ENCODE measurements around the gene UBR2.
A peak's percentile ranks its signal among the peaks of the same experiment; 100 is the strongest.
"Not testable (repeated sequence)": the region's sequence is repeated elsewhere in the genome, so short reads cannot be mapped to it uniquely, and the experiment has no call there.

UBR2 gene

DNA sequence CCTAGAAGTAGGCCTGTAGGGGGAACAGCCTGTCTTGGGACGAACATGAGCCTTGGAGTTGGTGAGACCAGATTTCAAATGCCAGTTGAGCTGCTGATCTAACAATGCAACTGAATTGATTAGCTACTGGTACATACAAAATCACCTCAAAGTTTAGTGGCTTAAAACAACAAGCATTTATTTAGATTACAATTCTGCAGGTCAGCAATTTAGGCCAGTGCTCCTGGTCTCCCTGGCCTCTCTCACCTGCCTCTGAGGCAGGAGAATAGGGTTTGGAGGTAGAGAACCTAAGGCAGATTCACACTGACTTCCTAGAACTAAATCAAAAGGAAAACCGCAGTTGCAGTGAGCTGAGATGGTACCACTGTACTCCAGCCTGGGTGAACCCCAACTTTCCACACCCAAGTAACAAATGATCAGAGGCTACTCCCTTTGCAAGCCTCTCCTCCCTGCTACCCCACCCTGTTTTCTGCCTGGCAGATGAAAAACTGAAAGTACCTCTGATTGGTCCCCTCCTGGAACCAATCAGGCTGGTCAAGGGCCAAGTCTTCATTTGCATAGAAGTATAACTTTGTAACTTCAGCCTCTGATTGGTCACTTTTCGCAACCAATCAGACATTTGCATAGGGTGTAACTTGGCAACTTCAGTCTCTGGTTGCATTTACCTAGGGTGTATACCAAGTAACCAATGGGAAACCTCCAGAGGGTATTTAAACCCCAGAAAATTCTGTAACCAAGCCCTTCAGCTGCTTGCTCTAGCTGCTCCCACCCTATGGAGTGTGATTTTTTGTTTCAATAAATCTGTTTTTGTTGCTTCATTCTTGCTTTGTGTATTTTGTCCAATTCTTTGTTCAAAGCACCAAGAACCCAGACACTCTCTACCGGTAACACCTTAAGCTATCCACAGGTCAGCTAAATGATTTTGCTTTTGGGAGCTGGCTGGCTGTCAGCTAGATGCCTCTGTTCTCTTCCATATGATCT is 8.1 kb upstream of the UBR2 start:
- no peak for DNase-seq

DNA sequence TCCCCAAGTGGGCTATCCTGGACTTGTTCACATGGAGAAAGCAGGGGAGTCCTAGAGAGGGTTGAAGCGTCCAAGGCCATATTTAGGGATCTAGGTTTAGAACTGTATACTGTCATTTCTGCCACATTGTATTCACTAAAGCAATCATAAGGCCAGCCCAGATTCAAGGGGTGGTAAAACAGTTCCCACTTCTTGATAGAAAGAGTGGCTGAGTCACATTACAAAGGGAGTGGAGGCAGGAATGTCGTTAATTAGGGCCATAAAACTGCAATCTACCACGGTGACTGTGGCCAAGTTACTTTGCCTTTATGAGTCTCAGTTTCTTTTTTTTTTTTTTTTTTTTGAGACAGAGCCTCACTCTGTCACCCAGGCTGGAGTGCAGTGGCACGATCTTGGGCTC is 7.4 kb upstream of the UBR2 start:
- DNase-seq, result no peak

DNA sequence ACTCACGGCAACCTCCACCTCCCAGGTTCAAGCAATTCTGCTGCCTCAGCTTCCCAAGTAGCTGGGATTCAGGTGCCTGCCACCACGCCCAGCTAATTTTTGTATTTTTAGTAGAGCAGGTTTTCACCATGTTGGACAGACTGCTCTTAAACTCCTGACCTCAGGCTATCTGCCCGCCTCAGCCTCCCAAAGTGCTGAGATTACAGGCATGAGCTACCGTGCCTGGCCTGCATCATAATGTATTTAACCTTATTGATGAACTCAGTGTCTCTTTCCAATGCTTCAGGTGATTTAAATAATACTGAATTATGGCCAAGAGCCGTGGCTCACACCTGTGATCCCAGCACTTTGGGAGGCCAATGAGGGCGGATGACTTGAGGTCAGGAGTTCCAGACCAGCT is 4.6 kb upstream of the UBR2 start:
- DNase-seq, result not testable (repeated sequence)

DNA sequence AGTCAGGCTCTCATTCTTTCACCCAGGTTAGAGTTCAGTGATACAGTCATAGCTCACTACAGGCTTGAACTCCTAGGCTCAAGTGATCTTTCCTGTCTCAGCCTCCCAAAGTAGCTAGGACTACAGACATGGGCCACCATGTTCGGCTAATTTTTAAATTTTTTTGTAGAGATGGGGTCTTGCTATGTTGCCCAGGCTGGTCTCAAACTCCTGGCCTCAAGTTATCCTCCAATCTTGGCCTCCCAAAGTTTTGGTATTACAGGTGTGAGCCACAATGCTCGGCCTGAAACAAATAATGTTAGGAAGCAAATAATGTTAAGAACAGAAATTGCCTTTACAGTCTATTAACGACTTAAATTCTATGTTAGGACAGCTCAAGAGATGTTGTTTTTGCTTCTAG is 1.8 kb upstream of the UBR2 start:
- no peak for DNase-seq

DNA sequence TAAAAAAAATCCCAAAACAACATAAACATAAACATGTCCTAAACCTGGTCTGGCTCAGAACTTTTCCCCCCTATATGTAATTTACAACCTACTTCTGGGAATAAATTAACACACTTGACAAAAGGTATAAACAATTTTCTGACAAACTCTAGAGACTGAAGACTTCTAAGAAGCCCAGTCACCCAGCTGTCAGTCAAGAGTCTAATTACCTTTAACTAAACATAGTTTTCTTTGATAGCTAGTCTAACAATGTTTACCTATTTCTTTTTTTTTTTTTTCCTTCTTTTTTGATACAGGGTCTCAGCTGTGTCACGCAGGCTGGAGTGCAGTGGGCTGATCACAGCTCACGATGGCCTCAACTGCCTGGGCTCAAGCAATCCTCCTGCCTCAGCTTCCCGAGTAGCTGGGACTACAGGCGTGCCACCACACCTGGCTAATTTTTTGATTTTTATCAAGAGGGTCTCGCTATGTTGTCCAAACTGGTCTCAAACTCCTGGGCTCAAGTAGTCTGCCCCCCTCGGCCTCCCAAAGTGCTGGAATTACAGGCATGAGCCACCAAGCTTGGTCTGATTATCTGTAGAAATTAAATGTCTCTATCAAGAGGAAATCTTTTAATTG is 932 bp upstream of the UBR2 start:
- DNase-seq, result no peak

DNA sequence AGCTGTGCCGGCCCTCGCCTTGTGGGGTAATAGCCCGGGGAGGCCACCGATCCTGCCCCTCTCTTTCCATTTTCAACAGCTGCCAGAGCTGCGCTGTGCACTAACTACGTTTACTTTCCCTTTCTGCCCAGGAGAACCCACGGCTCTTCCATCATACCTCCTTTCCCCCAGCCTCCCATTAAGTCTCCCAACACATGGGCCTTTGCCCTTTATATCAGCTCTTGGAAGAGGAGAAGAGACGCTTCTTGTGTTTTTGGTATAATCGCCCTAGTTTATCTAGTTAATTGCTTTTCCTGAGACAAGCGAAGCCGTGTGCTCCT is 637 bp downstream of the UBR2 start:
- peak; percentile 30 for DNase-seq

DNA sequence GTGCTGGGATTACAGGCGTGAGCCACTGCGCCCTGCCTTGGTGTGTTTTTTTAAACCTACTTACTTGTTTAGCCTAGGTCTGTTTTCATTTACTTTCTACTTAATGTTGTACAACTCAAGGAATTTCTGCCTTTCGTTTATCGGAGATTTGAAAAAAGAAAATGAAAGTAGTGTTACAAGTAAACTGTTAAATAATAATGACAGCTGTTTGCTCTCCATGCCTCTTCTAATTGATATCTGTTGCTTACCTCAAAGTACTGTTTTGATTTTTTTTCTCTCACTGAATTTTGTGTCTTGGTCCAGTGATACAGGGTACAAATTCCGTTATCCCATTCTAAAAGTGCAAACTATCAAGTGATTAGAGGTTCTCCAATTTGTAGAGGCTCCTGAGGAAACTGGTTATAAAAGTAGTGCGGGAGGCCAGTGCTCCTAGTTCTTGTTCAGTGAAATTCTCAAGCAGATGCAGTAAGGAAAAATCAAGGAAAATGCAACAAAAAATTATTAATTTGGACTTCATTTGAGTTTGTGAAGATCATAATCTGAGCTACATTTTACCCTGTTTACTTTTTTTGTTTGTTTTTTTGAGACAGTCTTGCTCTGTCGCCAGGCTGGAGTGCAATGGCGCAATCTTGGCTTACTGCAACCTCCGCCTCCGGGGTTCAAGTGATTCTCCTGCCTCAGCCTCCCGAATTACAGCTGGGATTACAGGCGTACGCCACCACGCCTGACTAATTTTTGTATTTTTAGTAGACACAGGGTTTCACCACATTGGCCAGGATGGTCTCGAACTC is 2.2 kb downstream of the UBR2 start:
- DNase-seq, result no peak

DNA sequence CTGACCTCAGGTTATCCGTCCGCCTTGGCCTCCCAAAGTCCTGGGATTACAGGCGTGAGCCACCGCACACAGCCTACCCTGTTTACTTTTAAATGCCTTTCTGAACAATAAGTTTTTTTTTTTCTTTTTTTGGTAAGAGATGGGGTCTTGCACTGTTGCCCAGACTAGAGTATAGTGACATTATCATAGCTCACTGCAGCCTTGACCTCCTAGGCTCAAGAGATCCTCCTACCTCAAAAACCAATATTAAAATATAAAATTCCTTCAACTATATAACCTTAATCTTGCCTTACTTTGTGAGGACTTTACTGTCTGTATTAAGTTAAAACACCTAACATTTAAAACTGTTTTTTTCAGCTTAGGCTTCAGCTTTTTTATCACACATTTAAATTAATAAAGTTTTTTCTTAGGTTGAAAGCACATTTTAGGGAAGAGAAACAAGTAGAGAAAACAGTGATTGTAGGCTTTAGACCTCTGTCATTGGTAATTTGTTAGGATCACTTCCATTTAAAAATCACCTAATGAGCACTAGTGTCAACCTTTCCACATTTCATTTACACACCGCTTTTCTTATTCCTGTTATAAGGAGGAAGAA is 2.9 kb downstream of the UBR2 start:
- DNase-seq, result no peak

DNA sequence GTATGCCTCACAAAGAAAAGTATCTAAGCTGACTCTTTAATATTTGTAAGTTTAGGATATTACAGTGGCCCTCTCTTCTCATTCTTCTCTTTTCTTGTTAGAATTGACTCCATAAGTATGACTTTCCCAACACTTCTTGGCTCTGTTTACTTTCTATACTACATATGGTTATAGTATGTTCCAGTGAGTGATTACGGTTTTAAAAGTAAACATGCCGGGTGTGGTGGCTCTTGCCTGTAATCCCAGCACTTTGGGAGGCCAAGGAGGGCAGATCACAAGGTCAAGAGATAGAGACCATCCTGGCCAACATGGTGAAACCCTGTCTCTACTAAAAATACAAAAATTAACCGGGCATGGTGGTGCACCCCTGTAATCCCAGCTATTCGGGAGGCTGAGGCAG is 3.4 kb downstream of the UBR2 start:
- DNase-seq, result not testable (repeated sequence)

DNA sequence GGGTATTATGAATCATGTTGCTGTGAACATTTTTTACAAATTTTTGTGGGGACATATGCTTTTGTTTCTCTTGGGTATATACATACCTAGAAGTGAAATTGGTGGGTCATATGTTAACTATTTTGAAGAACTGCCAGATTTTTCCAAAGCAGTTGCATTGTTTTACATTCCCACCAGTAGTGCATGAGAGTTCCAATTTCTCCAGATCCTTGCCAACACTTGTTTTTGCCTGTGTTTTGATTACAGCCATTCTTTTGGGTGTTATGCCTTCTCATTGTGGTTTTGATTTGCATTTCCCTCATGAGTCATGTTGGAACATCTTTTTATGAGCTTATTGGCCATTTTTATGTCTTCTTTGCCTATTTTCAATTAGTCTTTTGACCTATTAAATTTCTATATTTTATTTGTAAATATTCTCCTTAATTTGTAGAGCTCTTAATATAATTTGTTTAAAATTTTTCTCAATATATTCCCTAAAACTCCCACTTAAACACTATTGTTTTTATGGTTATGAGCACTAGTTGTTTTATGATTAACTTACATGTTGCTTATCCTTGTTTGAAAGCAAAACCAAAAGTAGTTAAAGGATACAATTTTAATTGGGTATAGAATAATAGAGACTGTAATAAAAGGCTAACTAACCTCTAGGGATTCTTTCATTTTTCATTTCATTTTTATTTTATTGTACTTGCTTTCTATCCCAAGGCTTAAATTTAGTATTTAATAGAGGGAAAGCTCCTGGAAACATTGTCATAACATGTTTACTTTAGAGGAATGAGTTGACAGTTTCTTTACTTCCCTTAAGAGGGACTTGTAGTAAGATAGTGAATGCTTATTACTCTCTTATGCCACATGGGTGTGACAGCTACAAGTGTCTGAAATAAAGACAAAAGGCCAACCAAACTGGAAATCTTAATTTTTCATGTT is 5.5 kb downstream of the UBR2 start:
- DNase-seq, result no peak

DNA sequence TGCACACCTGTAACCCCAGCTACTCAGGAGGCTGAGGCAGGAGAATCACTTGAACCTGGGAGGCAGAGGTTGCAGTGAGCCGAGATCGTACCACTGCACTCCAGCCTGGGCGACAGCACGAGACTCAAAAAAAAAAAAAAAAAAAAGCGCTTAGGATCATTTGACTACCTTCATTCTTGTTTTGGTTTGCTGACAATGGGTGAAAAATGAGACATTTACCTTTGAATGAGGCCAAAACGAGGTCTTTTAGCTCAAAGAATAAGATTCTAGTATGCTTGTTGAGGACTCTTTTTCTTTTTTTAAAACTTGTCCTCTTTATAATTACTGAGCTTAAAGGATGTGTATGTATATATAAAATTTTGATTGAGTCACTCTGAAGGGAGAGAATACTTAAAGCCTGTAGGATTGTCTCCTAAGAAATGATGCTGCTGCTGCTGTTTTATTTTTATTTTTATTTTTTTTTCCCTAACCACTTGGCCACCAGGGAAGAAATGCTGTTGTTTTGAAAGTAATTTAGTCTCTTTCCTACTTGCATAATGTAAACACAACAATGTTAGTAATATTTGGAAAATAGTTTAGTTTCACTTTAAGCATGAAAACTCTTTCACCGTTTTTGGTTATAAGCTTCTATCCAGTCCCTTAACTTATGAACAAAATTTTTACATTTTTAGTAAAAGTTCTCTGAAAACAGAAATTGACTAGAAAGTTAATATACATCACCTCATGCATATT is 7.9 kb downstream of the UBR2 start:
- DNase-seq, result no peak

DNA sequence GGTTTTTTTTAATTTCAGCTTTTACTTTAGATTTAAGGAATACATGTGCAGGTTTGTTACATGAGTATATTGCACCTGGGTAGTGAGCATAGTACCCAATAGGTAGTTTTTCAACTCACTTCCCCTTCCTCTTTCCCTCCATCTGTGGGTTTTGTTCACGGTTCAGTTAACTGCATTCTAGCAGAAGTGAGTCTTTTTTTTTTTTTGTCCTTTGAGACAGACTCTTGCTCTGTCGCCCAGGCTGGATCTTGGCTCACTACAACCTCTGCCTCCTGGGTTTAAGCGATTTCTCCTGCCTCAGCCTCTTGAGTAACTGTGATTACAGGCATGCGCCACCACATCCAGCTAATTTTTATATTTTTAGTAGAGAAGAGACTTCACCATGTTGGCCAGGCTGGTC is 8.7 kb downstream of the UBR2 start:
- no peak for DNase-seq

DNA sequence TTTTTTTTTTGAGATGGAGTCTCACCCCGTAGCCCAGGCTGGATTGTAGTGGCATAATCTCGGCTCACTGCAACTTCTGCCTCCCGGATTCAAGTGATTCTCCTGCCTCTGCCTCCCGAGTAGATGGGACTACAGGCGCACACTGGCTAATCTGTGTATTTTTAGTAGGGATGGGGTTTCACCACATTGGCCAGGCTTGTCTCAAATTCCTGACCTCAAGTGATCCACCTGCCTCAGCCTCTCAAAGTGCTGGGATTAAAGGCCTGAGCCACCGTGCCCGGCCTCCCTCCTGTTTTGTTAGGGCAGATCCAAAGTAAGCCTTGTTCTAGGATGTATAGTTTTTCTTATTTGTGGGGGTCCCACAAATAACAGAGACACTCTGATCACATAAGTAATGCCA is 12.7 kb downstream of the UBR2 start:
- DNase-seq, result not testable (repeated sequence)

DNA sequence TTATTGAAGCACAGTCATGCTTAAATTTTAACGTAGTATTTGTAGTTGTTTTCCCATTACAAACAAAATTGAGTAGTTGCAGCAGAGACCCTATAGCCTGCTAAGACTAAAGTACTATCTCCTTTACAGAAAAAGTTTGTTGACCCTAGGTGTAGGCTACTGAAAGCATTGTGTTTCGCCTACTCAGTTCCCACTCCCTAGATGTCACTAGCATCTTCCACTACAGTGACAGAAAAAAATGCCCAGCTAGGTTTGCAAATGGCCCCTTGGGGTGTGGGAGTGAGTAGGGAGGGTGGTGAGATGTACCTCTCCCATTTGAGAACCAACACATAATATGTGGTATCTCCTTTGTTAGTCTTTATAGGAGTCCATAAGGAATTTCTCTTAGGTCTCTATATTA is 34.5 kb downstream of the UBR2 start:
- DNase-seq, result no peak

DNA sequence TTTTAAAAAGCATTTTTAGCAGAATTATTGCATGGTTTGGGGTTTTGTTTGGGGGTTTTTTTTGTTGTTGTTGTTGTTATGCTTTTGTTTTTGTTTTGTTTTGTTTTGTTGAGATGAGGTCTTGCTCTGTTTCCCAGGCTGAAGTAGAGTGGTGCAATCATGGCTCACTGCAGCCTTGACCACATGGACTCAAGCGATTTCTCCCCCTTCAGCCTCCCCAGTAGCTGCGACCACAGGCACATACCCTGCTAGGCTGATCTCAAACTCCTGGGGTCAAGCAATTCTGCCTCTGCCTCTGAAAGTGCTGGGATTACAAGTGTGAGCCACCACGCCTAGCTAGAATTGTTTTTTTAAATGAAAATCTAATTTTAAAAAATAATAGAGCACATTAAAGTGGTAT is 35.7 kb downstream of the UBR2 start:
- DNase-seq, result no peak

DNA sequence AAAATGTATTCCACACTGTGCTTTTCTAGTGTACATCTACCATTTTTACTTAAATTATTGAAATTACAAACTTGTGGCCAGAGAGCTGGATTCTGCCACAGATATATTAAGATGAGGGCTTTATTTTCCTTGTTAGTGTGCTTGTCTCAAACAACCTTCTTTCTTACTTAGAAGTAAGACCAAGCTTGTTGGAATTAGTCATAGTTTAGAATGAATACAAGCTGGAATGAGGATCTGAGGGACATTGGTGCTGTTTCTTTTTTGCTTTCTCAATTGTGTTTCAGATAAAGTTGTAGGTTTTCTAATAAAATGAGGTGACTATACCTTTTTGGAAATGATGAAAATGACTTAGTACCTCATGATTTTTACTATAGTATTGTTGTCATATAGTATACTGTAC is 40.3 kb downstream of the UBR2 start:
- no peak for DNase-seq

DNA sequence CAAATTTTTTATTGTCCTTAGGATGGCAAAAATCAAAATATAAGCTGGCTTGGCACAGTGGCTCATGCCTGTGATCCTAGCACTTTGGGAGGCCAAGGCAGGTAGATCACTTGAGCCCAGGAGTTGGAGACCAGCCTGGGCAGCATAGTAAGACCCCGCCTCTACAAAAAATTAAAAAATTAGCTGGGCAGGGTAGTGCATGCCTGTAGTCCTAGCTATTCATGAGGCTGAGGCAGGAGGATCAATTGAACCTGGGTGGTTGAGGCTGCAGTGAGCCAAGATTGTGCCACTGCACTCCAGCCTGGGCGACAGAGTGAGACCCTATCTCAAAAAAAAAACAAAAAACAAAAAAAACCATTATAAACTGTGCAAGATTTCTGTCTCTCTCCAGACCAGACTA is 40.9 kb downstream of the UBR2 start:
- DNase-seq, result not testable (repeated sequence)

DNA sequence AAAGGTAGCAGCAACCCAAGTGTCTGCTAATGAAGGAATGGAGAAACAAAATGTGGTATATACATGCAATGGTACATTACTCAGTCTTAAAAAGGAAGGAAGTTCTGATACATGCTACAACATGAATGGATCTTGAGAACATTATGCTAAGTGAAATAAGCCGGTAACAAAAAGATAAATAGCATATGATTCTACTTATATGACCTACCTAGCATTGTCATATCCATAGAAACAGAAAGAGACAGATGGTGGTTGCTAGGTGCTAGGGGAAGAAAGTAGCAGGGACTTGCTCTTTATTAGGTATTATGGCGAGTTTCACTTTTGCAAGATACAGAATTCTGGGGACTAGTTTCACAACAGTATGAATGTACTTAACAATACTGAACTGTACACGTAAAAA is 46.6 kb downstream of the UBR2 start:
- DNase-seq, result no peak

DNA sequence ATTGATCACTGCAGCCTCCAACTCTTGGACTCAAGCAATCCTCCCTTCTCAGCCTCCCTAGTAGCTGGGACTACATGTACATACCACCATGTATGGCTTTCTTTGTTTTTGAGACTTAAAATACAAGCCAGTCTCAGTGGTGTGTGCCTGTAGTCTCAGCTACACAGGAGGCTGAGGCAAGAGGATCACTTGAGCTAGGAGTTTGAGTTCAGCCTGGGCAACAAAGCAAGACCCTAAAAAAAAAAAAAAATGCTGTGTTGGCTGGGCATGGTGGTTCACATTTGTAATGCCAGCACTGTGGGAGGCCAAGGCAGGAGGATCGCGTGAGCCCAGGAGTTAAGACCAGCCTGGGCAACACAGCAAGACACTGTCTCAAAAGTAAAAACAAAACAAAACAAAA is 51.7 kb downstream of the UBR2 start:
- no peak for DNase-seq

DNA sequence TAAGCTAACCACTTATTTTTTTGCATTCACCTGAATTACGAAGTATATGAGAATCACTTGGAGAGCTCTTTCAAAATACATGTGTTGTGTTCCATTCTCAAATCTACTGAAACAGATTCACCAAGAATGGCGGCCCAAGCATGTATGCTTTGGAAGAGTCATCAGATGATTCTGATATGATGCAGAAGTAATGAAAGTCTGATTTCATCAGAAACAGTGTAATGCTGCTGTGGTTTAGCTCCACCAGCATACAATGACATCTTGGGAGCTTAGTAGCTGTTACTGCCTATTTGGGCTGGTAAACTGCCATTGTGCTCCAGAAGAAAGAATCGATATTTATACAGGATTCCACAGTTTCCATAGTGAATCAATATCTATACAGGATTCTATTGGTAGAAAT is 52.9 kb downstream of the UBR2 start:
- DNase-seq, result no peak

DNA sequence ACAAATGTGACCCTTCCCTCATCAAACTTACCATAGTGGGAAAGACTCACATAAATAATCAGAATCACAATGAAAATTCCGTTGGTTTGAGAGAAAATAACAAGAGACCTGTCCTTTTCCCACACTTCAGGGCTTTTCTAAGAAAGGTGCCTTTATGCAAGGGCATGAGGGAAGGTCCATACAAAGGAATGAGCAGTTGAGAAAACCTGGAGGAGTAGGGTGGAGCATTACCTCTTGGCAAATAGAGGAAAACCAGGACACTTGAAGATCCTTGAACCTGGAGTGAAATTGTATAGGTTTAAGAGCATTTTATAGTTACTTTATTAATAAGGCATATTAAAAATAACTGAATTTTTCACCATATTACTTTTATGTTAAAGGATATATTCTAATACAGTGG is 54.3 kb downstream of the UBR2 start:
- no peak for DNase-seq

DNA sequence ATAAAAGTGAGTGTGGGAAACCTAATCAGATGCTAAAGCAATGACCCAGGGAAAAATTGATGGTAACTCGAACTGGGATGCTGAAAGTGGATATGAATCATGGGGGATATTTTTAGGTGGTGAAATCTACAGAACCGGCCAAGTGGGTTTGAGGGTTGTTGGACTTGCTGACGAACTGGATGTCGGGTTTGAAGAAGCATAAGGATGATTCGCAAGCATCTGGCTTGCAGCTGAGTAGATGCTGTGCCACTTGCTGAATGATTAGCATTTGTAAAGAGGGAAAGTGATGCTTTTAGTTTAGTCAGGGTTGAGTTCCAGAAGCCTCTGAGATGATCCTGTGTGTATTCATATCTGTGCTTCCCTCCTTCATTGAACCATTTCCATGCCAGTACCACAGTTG is 54.9 kb downstream of the UBR2 start:
- no peak for DNase-seq
